EH (cell line): ENCODE data around the gene ANTXR2.

Source experiments
- DNase-seq: peaks from one replicate; pipeline ENCODE4 v3.0.0-alpha.2; 2015; ENCODE audit warnings: low read depth

ANTXR2 gene

GRCh38 chr4:80069837-80070731 lies 2.9 kb downstream of the ANTXR2 start:
- DNase-seq: peak; percentile 20

- no peak for DNase-seq
Observed at GRCh38 chr4:80069108-80069836, 3.8 kb downstream of the ANTXR2 start.

GRCh38 chr4:80065601-80066000 lies 7.4 kb downstream of the ANTXR2 start:
- DNase-seq: no peak

- peak; percentile 39 for DNase-seq
Observed at GRCh38 chr4:80062527-80062926, 10.5 kb downstream of the ANTXR2 start.

GRCh38 chr4:80060804-80061203 lies 12.2 kb downstream of the ANTXR2 start:
- no peak for DNase-seq

- peak; percentile 8 for DNase-seq
Observed at GRCh38 chr4:80058740-80059139, 14.3 kb downstream of the ANTXR2 start.

- no peak for DNase-seq
Observed at GRCh38 chr4:80054375-80054774, 18.7 kb downstream of the ANTXR2 start.

GRCh38 chr4:80053140-80053910 lies 19.7 kb downstream of the ANTXR2 start:
- no peak for DNase-seq

- no peak for DNase-seq
Observed at GRCh38 chr4:80049813-80050534, 23.1 kb downstream of the ANTXR2 start.

- DNase-seq: no peak
Observed at GRCh38 chr4:80049402-80049801, 23.6 kb downstream of the ANTXR2 start.

- DNase-seq: peak; percentile 52
Observed at GRCh38 chr4:80045786-80046185, 27.2 kb downstream of the ANTXR2 start.

GRCh38 chr4:80043541-80043940 lies 29.5 kb downstream of the ANTXR2 start:
- DNase-seq: no peak

GRCh38 chr4:80042821-80043220 lies 30.2 kb downstream of the ANTXR2 start:
- DNase-seq: no peak

GRCh38 chr4:80037864-80038263 lies 35.2 kb downstream of the ANTXR2 start:
- no peak for DNase-seq

GRCh38 chr4:80036949-80037685 lies 35.9 kb downstream of the ANTXR2 start:
- DNase-seq: peak; percentile 91

GRCh38 chr4:80036306-80036705 lies 36.7 kb downstream of the ANTXR2 start:
- DNase-seq: no peak

- DNase-seq: no peak
Observed at GRCh38 chr4:80035336-80035735, 37.7 kb downstream of the ANTXR2 start.

GRCh38 chr4:80033581-80033980 lies 39.4 kb downstream of the ANTXR2 start:
- DNase-seq: no peak

GRCh38 chr4:80029364-80029763 lies 43.7 kb downstream of the ANTXR2 start:
- DNase-seq: no peak

GRCh38 chr4:80027611-80028010 lies 45.4 kb downstream of the ANTXR2 start:
- no peak for DNase-seq

GRCh38 chr4:80026100-80026499 lies 46.9 kb downstream of the ANTXR2 start:
- DNase-seq: no peak
